ENCODE results near the gene STUM.
"Not testable (repeated sequence)": the region's sequence is repeated elsewhere in the genome, so short reads cannot be mapped to it uniquely, and the experiment has no call there.

The STUM gene

DNA sequence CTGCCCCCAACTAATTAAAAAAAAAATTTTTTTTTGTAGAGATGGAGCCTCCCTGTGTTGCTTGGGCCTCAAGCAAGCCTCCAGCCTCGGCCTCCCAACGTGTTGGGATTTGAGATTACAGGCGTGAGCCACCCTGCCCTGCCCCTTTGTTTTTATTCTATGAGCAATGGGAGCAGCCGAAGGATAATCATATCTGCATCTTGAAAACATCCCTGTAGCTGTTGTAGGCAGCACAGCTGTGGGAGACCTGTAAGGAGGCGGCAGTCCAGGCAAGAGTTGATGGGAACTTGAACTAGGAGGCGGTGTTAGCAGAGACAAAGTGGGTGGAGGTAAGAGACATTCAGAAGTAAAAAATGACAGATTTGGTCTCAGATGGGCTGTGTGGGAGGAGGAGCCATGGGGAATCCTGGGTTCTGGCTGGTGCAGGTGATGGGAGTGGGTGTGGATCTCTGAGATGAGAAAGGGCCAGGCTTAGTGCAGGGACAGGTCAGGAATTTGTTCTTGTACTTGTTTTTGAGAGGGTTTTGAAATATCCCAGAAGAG lies 31.3 kb downstream of the STUM start:
- DNase-seq (ENCODE audit: low read depth in 2 of 2, low spot score in 1 of 2) = no peak

DNA sequence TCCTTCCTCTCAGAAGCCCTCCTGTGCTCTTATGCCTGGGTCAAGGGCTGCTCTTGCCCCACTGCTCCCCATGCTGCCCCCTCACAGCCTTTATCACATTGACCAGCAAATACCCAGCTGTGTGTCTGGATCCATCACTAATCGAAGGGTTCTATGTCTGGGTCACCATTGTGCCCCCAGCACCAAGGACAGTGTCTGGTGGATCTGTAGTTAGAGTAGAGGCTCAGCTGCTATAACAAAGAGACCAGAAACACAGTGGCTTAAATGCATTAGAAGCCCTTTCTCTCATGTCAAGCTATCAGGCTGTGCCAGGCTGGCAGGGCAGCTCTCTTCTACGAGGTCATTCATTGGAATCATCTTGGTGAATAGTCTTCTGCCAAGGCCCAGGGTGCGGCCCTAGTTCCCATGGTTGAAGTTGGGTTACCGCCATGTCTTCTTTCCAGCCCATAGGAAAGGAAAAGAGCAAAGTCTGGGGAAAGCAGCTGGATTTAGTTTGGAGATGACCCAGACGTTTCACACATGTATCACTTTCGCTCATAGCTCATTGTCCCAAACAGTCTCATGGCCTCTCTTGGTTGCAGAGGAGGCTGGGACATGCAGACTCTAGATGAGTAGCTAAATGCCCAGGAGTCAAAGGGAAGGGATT lies 32.2 kb downstream of the STUM start:
- DNase-seq (ENCODE audit: low read depth in 2 of 2, low spot score in 1 of 2) = no peak

DNA sequence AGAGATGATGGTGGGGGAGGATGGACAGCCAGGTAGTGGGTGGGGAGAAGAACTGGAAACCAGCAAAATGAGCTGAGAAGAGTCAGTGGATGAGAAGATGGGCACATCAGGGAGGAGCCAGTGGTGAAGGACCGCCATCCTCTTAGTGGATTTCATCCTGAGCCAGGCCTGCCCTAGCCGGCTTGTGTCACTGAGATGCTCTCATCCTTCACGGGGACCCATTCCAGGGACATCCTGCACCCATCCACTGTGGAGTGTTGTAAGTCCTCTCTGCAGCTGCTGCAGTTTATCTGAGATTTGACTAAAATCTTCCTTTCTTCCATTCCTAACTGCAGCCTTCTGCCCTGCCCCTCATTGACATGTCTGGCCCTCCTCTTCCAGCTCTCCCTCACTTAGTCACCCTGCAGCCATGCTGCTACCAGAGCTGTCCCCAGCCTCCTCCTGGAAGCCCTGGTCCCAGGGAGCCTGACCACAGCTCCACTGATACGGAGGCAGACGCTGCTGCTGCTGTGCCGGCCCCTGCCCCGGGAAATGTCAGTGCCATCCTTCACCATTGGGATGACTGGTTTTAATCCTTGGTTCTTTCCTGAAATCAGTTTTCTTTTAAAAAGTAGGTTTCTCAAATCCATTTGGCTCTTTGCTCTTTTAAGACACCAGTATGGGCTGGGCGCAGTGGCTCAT lies 33.2 kb downstream of the STUM start:
- DNase-seq (ENCODE audit: low read depth in 2 of 2, low spot score in 1 of 2) = no peak

DNA sequence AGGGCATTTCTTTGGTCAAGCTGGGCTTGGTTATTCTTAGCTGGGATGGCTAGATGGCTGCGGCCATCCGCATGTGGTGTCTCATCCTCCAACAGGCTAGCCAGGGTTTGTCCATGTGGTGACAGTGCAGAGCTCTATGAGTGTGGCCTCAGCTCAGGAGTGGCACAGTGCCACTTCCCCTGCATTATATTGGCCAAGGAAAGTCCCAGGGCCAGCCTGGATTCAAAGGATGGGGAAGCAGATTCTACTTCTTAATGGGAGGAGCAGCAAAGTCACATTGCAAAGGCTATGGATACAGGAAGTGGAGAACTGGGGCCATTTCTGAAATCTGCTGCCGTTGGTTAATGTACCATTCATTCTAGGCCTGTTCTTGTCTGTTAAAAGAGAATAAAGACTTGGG lies 34.4 kb downstream of the STUM start:
- no peak for DNase-seq (ENCODE audit: low read depth in 2 of 2, low spot score in 1 of 2)

DNA sequence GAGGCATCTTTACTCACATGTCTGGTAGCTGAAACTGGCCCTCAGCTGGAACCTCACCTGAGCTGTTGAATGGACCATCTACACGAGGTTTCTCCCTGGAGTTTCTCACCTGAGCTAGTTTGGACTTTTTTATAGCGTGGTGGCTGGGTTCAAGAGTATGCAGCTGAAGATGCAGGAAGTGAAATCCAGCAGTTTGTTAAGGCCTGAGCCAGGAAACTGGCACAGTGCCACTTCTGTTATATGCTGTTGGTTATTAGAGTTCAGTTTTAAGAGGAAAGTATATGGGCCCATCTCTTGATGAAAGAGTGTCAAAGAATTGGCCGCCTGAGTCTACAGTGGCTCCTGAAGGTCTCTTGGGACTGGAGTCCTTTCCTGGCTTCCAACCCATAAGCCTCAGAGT lies 35.6 kb downstream of the STUM start:
- no peak for DNase-seq (ENCODE audit: low read depth in 2 of 2, low spot score in 1 of 2)

DNA sequence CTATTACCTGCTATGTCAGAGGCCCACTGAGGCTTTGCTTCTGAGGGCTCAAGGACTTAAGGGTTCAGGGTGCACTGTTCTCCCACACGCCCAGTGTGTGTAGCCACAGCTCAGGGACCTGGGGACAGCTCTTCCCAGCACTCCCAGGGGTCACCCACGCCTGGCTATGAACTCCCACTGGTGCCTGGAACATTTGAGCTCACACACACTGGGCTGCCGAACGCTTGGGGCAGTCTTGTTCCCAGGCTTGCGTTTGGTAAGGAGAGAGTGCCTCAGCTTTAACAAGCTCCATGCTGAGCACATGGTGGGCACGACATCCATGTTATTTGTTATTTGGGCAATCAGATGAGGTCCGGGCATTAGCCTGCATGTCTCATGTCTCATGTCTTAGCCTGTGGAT lies 37.6 kb downstream of the STUM start:
- DNase-seq (ENCODE audit: low read depth in 2 of 2, low spot score in 1 of 2) = no peak

DNA sequence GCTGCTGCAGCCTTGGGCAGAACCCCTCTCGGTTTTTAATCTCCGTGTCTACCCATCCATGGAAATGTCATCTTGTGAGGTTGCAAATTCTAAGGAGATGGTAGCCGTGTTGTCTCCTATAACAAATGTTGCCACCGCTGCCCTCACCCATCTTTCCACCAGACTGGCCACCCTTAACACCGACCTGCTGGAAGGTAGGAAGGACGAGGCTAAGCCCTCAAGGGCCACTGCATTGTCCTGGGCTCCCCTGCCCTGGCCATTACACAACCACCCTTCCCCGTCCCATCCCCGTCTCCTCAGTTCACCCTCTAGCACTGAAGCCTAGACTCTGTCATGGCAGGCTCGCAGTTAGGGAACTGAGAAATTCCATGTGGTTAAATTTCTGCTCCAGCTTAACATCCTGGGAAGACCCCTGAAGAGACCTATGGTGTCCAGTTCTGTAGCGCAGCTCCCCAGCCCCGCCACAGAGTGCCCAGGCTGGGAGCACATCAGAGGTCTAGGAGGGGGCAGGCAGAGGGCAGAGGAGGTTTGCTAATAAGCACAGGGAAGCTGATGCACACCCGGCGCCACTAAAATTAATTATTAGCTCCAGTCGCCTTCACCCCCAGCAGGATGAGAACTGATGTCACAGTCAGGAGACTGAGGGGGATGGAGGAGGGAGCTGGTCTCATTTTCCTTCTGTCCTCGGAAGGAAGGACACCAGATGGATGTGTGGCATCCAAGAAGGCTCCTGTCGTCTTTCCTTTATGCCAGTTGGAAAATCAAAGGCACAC lies 38.3 kb downstream of the STUM start:
- DNase-seq (ENCODE audit: low read depth in 2 of 2, low spot score in 1 of 2) = no peak

DNA sequence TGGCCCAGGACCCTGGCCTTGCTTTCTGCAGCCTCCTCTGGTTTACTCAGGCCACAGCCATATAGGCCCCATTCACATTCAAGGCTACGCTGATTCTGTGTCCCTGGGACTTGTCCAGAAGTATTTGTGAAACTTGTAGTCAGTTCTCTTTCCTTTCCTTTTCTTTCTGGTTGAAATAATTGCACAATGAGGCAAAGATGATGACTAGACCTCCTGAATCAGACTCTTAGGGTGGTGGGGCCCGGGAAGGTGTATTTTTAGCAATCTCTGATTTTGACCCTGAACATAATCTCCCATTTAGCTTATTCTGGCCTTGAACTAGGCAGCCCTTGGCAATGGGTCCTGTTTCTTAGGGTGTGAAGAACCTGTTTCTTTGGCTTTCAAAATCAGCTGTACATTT lies 39.9 kb downstream of the STUM start:
- no peak for DNase-seq (ENCODE audit: low read depth in 2 of 2, low spot score in 1 of 2)

DNA sequence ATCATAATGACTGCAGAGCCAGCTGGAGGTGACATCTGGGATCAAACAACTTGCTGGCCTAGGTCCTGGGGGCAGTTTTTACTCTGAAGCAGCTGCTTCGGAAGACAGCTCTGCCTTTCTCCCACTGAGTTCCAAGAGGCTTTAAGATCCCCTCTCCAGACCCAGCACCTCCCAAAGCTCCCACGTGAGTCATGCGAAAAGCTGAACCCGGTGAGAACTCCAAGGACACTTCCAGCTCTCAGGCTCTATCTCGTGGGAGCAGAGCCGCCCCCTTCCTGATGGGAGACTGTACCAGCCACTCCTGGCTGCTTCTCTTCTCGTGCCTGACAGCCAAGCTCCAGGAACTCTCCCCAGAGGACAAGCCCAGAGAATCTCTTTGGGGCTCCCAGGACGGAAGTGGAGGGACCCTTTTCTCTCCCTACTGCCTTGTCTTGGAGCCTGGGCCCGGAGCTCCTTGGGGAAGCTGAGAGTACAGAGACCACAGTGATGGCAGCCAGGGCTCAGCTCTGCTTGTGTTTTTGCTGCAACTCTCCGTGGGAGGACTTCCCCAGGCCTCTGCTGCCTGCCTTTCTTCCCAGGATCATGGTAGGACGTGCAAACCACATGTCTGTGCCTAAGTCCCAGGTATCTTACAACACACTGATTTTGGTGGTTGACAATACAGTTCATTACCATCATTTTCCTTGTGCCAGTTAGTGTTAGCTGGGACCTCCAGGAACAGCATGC lies 40.6 kb downstream of the STUM start:
- no peak for DNase-seq (ENCODE audit: low read depth in 2 of 2, low spot score in 1 of 2)

DNA sequence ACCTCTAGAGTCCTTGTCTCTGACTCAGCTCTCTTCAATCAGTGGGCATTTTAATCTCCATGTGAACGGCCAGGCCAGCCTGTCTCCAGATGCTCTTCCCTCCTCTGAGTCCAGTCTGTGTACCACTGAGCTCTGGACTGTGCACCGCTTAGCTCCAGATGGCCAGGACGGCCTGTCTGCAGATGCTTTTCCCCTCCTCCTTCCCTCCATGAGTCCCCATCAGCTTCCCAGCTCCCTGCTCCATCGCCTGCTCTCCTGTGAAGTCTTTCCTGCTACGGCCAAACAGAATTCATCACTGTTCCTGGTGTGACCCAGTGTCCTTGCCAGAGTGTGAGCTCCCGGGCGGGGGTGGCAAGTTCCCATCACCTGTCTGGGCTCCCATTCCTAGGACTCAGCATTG lies 42.0 kb downstream of the STUM start:
- DNase-seq (ENCODE audit: low read depth in 2 of 2, low spot score in 1 of 2) = no peak

DNA sequence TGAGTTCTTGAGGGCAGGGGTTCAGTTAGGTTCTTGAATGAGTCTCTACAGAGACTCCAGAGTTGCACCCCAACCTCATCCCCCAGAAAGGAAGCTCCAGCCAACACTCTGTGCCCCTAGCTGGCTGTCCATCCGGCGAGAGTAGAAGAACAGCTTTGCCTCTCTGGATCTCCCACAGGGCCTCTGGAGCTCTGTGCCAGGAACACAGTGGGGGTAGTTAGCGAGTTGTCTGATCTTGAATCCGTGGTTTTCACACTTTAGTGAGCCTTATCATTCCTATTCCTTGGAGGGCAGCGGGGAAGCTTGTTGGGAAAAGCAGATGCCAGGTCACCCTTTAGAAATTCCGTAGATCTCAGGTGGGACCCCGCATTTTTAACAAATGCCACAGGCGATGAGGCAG lies 45.0 kb downstream of the STUM start:
- no peak for DNase-seq (ENCODE audit: low read depth in 2 of 2, low spot score in 1 of 2)

DNA sequence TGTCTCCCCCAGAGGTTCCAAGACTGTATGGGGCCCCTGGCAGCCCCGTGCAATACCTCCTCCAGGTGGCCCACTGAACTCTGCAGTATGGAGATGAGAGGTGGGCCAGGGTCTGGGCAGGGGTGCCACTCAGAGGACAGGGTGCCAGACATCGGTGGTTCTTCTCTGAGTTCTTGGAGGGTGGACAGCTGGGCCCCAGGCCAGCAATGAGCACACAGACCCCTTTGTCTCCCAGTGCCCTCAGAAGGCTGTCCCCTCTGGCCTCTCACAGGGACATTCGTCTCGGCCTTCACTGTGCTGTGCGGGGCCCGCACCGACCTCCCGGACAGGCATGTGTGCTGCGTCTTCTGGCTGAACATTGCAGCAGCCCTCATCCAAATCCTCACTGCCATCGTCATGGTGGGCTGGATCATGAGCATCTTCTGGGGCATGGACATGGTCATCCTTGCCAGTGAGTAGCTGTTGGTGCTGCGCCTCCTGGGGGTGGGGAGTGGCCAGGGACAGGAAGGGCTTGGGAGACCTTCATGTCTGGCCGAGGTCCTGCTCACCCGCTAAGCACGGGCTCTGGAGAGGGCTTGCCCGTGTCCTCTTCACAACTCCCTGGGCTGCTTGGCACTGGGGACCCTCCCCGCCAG lies 48.1 kb downstream of the STUM start:
- no peak for DNase-seq (ENCODE audit: low read depth in 2 of 2, low spot score in 1 of 2)

DNA sequence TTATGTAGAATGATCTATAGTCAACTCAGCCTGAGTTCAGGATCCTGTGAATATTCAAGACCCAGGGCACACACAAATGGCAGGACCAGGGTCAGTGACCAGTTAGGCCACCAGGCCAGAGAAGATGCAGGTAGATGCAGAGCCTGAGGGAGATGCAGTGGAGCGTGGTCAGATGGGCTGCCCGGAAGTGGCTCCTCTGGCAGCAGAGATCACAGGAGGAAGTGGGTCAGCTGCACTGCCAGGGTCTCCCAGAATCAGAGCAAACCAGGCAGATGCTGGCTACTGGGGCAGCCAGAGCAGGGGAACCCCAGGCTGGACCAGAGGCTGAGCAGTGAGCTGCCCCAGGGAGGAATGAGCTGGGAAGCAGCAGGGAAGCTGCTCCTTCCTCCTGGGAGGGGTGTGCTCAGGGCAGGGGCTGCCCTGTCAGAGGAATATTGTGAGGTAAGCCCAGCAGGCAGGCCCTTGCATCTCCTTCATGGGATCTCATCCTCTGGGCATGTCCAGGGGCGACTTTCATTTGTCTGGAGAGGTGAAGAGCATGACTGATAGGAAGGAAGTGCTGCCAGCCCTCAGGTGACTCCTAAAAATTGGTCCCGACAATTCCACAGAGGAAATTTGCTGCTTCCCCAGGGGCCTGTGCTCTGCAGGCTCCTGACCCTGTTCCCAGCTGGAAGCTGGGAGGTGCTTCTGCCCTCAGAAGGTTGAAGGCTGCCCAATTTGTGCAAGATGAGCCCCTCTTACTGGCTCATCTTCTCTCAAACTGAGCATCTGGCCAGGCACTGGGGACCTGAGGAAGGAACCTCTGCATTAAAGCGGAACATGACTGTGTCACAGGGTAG lies 49.3 kb downstream of the STUM start:
- DNase-seq (ENCODE audit: low read depth in 2 of 2, low spot score in 1 of 2) = no peak

DNA sequence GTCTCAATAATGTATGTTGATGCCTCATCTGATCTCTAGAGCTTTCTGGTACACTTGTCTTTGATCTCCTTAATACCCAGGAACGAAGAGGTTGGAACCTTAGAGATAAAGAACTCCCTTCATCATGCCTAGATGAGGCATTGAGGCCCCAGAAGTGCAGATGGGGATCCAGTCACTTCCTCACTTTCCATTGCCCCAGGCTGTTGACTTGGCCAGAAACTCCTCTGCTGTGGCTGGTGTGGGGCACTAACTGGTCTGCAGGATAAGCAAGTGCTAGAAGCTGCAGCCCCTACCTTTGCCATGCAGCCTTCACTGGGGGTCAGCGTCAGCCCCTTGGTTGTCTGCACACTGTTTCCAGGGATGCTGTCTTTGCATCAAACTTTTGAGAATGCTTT lies 49.9 kb downstream of the STUM start:
- DNase-seq (ENCODE audit: low read depth in 2 of 2, low spot score in 1 of 2) = no peak

DNA sequence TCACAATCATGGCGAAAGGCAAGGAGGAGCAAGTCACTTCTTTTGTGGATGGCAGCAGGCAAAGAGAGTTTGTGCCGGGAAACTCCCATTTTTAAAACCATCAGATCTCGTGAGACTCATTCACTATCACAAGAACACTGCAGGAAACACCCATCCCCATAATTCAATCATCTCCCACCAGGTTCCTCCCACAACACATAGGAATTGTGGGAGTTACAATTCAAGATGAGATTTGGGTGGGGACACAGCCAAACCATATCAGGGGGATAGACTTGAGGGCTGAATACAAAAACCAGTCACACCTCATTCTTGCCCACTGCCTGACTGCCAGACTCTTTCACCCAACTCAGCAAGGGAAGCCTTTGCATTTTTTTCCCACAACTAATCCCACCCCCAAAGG lies 50.4 kb downstream of the STUM start:
- DNase-seq (ENCODE audit: low read depth in 2 of 2, low spot score in 1 of 2) = not testable (repeated sequence)

DNA sequence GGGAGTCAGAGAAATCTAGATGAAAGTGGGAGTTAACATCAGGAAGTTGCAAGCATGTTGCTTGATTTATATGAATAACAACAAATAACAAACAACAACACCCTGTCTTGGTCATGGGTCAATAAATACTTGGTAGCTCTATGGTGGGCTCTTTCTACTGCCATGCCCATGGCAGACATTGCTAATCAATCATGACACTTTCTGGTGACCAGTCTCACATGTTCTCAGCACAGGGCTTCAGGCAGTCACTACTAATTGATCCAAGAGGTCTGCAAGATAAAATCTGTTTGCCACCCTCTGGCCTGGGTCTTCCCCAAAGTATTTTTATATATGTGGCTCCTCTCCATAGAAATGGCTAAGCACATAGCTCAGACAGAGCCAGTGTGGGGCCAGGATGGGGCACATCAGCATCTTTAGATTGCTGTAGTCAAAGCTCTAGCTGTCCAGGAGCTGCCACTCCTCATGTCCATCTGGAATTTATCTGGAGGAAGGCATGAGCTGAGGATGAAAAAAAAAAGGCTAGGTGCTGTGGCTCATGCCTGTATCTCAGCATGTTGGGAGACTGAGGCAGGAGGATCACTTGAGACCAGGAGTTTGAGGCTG lies 51.2 kb downstream of the STUM start:
- DNase-seq (ENCODE audit: low read depth in 2 of 2, low spot score in 1 of 2) = no peak

DNA sequence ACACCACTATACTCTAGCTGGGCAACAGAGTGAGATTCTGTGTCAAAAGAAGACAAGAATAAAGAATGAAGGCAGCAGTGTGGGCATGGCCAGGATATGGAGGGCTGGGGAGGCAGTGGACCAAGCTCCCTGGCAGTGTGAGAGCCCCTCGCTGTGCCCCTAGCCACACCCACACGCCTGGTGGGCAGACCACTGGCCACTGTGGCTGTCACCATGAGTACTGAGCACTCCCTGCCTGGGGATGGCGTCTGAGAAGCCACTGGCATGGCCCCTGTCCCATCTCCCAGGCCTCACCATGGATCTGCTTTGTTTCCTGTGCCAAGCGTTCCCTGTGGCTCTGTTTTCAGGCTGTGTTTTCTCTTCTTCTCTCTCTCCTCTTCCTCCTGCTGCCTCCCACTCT lies 51.7 kb downstream of the STUM start:
- no peak for DNase-seq (ENCODE audit: low read depth in 2 of 2, low spot score in 1 of 2)

DNA sequence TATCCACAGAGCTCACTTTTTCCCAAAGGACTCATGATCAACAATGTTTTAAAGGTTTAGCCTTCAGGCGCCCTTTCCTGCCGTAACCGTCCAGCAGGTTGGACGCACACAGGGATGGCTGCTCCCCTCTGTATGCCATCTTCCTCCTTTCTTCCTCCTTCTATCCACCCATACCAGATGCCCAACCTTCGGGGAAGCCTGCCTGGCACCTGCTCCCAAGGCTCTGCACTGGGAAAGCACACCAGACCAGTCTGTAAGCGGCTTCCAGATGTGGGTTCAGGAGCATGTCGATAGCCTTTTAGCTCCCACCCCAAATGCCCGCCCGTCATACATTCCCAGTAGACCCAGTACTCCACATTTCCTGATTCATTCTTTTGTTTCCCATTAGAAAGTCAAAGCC lies 52.9 kb downstream of the STUM start:
- no peak for DNase-seq (ENCODE audit: low read depth in 2 of 2, low spot score in 1 of 2)

DNA sequence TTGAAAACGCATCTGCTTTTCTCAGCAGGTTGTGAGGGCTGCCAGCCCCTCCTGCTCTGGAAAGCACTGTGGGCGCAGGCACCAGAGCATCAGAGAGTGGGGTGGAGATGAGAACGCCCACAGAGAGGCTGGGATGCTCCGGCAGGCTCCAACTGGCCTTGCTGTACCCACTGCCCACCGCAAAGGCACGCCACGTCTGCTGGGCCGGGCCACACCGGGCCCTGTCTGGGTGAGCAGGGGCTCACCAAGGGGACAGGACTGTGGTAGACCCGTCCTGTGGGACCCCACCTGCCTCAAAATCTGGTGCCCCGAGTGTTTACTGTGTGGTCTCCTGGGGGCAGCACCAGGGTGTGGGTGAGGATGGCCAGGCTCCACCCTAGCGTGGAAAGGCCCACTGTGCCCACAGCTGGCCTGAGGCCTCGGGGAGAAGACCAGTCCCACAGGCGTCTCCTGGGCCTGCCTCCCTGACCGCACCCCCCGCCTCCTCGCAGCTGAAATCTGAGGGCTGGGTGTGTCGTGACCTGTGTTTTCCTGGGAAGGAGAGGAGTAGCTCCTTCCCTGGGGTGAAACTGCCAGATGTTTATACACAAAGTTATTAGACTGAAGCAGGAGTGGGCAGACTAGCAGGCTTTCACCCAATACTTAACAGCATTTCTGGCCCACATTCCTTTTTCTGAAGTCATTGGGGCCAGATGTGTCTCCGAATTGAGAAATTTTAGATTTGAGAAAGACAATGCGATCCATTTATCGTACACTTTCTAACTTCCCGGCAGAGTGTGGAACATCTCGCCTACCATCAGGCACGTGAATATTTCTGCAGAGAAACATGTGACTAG lies 53.8 kb downstream of the STUM start:
- no peak for DNase-seq (ENCODE audit: low read depth in 2 of 2, low spot score in 1 of 2)
